PFSK-1 (cell line): ENCODE data around the gene SMYD1.

Source experiments
- FOXP2 ChIP-seq: optimal IDR thresholded peaks from 2 replicates; pipeline ENCODE3; 2011; ENCODE audit warnings: borderline replicate concordance, control low read depth, inconsistent platforms; ENCODE audit not compliant: insufficient read depth; ENCODE audit errors: extremely low read length, extremely low read depth
- POLR2AphosphoS5 ChIP-seq: IDR thresholded peaks from 2 replicates; pipeline ENCODE4 v1.6.1; 2012; ENCODE audit warnings: low read depth, mild to moderate bottlenecking, control low read depth, low read length, moderate library complexity
- SIN3A ChIP-seq: IDR thresholded peaks from 2 replicates; pipeline ENCODE4 v1.6.1; 2012; ENCODE audit warnings: mild to moderate bottlenecking, low read length, moderate library complexity, borderline replicate concordance; ENCODE audit not compliant: insufficient read depth
- TAF1 ChIP-seq: IDR thresholded peaks from 2 replicates; pipeline ENCODE4 v1.6.1; 2012; ENCODE audit warnings: low read length, control low read depth, borderline replicate concordance; ENCODE audit not compliant: insufficient read depth
- TF ChIP-seq, protein P1 (sequence below), 2 experiments: IDR thresholded peaks; 2 replicates each; pipeline versions ENCODE4 v1.6.1 to v1.8.0; 2011 to 2012; ENCODE audit warnings: low read depth in 2 of 2, low read length in 2 of 2, control low read depth in 1 of 2, inconsistent platforms in 1 of 2, mild to moderate bottlenecking in 1 of 2, moderate library complexity in 1 of 2; ENCODE audit not compliant: insufficient read depth in 1 of 2

DNA sequence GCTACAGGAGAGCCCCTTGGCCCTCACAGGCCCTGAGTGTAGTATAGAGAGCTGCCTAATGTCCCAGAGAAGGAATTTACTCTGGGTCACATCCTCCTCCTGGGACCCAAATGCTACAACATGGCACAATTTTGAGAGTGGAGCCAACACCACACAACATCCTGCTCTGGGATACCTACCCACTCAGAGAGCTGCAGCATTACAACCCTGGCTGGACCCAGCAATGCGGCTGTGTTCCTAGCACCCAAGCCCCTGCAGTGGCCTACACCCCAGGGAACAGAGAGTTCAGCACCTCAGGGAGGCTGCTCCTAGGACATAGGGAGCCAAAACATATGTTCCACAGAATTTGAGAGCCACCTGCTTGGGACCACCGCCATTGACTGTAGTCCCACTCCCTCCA, 79.5 kb downstream of the SMYD1 start:
- TF ChIP-seq SIN3A (no peak), POLR2AphosphoS5 (no peak), TAF1 (no peak), FOXP2 (no peak)
- TF ChIP-seq, protein P1, sequence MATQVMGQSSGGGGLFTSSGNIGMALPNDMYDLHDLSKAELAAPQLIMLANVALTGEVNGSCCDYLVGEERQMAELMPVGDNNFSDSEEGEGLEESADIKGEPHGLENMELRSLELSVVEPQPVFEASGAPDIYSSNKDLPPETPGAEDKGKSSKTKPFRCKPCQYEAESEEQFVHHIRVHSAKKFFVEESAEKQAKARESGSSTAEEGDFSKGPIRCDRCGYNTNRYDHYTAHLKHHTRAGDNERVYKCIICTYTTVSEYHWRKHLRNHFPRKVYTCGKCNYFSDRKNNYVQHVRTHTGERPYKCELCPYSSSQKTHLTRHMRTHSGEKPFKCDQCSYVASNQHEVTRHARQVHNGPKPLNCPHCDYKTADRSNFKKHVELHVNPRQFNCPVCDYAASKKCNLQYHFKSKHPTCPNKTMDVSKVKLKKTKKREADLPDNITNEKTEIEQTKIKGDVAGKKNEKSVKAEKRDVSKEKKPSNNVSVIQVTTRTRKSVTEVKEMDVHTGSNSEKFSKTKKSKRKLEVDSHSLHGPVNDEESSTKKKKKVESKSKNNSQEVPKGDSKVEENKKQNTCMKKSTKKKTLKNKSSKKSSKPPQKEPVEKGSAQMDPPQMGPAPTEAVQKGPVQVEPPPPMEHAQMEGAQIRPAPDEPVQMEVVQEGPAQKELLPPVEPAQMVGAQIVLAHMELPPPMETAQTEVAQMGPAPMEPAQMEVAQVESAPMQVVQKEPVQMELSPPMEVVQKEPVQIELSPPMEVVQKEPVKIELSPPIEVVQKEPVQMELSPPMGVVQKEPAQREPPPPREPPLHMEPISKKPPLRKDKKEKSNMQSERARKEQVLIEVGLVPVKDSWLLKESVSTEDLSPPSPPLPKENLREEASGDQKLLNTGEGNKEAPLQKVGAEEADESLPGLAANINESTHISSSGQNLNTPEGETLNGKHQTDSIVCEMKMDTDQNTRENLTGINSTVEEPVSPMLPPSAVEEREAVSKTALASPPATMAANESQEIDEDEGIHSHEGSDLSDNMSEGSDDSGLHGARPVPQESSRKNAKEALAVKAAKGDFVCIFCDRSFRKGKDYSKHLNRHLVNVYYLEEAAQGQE (IDR thresholded peaks at IDR 0.05; ENCODE audit: insufficient read depth in 1 of 2, low read depth in 2 of 2, low read length in 2 of 2) = no peak
